Measurements from ENCODE around the gene TLR9. TPM values are rescaled to one million over a fixed set of nuclear protein-coding genes. Genes with fewer than 3 reads are reported as not detected.

Gene TLR9
- total and polyA plus RNA-seq, 7 donors, result 0.04 to 0.55 (median 0.24) TPM; not detected in 1

DNA sequence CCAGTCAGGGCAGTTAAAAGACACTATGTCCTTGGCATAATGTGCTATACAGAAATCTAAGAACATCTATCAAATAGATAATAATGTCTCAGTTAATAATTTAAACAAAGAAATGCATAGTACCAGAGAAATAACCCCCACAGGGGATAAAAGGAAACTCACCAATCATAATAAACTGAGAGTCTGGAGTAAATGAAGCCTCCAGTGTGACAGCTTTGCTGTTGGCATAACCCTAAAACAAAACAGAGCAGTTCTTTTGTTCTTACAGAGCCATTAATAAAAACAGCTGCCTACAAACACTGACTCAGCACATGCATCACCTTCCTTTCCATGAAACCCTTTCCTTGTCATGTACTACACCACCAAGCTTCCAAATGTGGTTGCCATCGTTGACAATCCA lies 33.6 kb upstream of the TLR9 start:
- TF ChIP-seq, protein P1, sequence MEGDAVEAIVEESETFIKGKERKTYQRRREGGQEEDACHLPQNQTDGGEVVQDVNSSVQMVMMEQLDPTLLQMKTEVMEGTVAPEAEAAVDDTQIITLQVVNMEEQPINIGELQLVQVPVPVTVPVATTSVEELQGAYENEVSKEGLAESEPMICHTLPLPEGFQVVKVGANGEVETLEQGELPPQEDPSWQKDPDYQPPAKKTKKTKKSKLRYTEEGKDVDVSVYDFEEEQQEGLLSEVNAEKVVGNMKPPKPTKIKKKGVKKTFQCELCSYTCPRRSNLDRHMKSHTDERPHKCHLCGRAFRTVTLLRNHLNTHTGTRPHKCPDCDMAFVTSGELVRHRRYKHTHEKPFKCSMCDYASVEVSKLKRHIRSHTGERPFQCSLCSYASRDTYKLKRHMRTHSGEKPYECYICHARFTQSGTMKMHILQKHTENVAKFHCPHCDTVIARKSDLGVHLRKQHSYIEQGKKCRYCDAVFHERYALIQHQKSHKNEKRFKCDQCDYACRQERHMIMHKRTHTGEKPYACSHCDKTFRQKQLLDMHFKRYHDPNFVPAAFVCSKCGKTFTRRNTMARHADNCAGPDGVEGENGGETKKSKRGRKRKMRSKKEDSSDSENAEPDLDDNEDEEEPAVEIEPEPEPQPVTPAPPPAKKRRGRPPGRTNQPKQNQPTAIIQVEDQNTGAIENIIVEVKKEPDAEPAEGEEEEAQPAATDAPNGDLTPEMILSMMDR (IDR thresholded peaks at IDR 0.05), result no peak
- DNase-seq, result no peak
- peaks cover 44 to 100% of the 10 kb centered on the region in 2 donors for H3K36me3 ChIP-seq (ENCODE audit: insufficient read depth in 1 of 2, low read depth in 1 of 2)
- WGBS, 3 donors, result 62 to 83% (median 63%) methylated on average over 1 of the region's 1 CpG
- H3K4me1 ChIP-seq, result no peaks in the 10 kb centered on the region
- intact Hi-C loops (cut with DNase I), result no loop called here
- no peak for ATAC-seq
- H3K27me3 ChIP-seq (ENCODE audit: insufficient read depth in 3 of 3, low read length in 2 of 3), result no peaks in the 10 kb centered on the region
- no peaks in the 10 kb centered on the region for H3K9me3 ChIP-seq
- no peak overlapping the region for H3K27ac ChIP-seq
- H3K4me3 ChIP-seq, result no peak overlapping the region

DNA sequence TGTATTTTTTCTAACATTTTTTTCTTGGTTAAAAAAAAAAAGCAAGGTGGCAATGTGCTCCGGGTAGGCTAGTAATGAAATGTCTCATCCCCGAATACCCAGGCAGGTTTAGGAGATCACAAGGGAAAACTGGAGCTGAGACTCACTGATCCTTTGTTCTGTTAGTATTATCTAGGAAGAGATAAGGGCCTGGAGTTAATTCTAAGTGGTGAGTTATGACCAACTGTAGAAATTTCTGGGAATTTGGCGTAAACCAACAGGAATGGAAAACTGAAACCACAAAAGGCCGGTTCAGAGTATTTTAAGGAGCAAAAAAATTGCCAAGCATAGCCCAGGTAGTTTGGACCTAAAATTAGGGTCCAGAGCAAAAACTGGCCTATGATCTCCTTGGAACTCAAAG lies 32.5 kb upstream of the TLR9 start:
- TF ChIP-seq, protein P1 (IDR thresholded peaks at IDR 0.05), result no peak
- Histone ChIP-seq H3K27ac (no peak overlapping the region), H3K9me3 (no peaks in the 10 kb centered on the region), H3K4me1 (no peaks in the 10 kb centered on the region), H3K27me3 (ENCODE audit: insufficient read depth in 3 of 3, low read length in 2 of 3) (no peaks in the 10 kb centered on the region), H3K36me3 (ENCODE audit: insufficient read depth in 1 of 2, low read depth in 1 of 2) (peaks cover 42 to 100% of the 10 kb centered on the region in 2 donors), H3K4me3 (no peak overlapping the region)
- WGBS, 3 donors, result 82 to 89% (median 84%) methylated on average over 4 of the region's 4 CpGs
- ATAC-seq (no peak), DNase-seq (no peak)
- intact Hi-C loops (cut with DNase I), result no loop called here

DNA sequence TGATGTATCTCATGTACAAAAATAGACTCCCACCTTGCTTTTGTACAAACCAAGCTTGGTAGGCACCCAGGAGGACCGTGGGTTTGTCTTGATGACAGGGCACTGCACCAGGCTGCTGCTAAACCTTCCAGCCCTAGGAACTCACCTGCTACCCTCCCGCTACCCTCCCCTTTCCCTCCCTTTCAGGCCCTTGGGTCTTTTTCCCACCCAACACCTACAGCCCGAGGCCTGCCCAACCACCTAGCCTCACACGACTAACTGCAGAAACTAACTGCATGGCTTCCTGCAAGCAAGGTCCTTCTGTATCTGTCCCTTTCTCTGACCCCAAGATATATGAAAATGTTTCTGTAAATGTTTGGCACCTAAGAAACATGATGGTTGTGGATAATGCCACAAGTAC lies 31.2 kb upstream of the TLR9 start:
- TF ChIP-seq, protein P1 (IDR thresholded peaks at IDR 0.05), result no peak
- peaks cover 7% of the 10 kb centered on the region for H3K4me1 ChIP-seq
- intact Hi-C loops (cut with DNase I), result no loop called here
- WGBS, 3 donors, result 78 to 91% (median 81%) methylated on average over 4 of the region's 4 CpGs
- no peak overlapping the region for H3K27ac ChIP-seq
- H3K9me3 ChIP-seq, result no peaks in the 10 kb centered on the region
- no peaks in the 10 kb centered on the region for H3K27me3 ChIP-seq (ENCODE audit: insufficient read depth in 3 of 3, low read length in 2 of 3)
- DNase-seq, result no peak
- peaks cover 35 to 100% of the 10 kb centered on the region in 2 donors for H3K36me3 ChIP-seq (ENCODE audit: insufficient read depth in 1 of 2, low read depth in 1 of 2)
- ATAC-seq, result no peak
- H3K4me3 ChIP-seq, result no peak overlapping the region

DNA sequence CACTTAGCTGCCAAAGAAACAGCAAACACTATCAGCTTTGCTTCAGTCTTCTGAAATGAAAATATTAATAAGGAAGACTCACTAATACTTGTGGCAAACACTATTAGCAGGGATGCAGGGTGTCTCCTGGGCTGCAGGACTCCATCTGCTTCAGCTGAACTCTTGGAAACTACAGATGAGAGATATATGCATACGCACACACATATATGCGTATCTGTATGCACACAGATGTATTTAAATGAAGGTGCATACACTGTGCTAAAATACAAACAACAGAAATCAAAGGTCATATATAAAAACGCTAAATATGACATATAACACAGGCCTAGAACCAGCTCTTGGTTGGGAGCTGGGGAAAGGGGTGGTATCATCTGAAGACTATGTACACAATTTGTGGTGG lies 30.7 kb upstream of the TLR9 start:
- ATAC-seq (no peak), DNase-seq (no peak)
- TF ChIP-seq, protein P1 (IDR thresholded peaks at IDR 0.05), result no peak
- 89 to 97% (median 90%) methylated on average over 3 of the region's 3 CpGs for WGBS, 3 donors
- no peaks in the 10 kb centered on the region for H3K9me3 ChIP-seq
- peaks cover 33 to 100% of the 10 kb centered on the region in 2 donors for H3K36me3 ChIP-seq (ENCODE audit: insufficient read depth in 1 of 2, low read depth in 1 of 2)
- no peak overlapping the region for H3K4me3 ChIP-seq
- peaks cover 12% of the 10 kb centered on the region for H3K4me1 ChIP-seq
- H3K27ac ChIP-seq, result no peak overlapping the region
- intact Hi-C loops (cut with DNase I), result no loop called here
- no peaks in the 10 kb centered on the region for H3K27me3 ChIP-seq (ENCODE audit: insufficient read depth in 3 of 3, low read length in 2 of 3)

DNA sequence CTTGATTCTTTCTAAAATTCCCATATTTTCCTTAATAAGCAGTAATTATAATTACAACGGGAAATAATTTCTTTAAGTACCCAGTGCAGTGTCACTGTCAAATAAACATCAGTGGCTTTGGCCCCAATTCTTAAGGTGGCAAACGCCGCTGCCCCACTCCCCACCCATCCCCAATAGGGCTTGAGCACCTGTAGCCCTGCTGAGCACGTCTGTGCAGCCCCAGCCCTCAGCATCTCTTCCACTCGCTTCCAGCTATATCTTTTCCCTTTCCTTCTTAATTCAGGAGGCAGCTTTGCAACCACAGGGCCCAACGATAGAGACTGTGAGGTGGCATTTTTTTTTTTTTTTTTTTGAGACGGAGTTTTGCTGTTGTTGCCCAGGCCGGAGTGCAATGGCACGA lies 29.2 kb upstream of the TLR9 start:
- Histone ChIP-seq H3K4me3 (no peak overlapping the region), H3K4me1 (peaks cover 20% of the 10 kb centered on the region), H3K27me3 (ENCODE audit: insufficient read depth in 3 of 3, low read length in 2 of 3) (no peaks in the 10 kb centered on the region), H3K36me3 (ENCODE audit: insufficient read depth in 1 of 2, low read depth in 1 of 2) (peaks cover 27 to 100% of the 10 kb centered on the region in 2 donors), H3K9me3 (no peaks in the 10 kb centered on the region), H3K27ac (no peak overlapping the region)
- WGBS, 3 donors, result 74 to 79% (median 75%) methylated on average over 8 to 9 of the region's 9 CpGs
- intact Hi-C loops (cut with DNase I), result no loop called here
- DNase-seq (no peak), ATAC-seq (no peak)
- TF ChIP-seq, protein P1 (IDR thresholded peaks at IDR 0.05), result no peak

Data from psoas muscle (tissue), 8 donors.